H1 (cell line): Measurements from ENCODE around the gene SLC1A7. TPM values are rescaled to one million over a fixed set of nuclear protein-coding genes. Genes with fewer than 3 reads are reported as not detected.

Experiments used
- CREB1 ChIP-seq: IDR thresholded peaks from 2 replicates; pipeline ENCODE4 v1.6.1; 2012; ENCODE audit warnings: inconsistent platforms
- POLR2AphosphoS5 ChIP-seq: IDR thresholded peaks from 2 replicates; pipeline ENCODE4 v1.6.1; 2011; ENCODE audit warnings: low read depth, low read length
- polyA plus RNA-seq, 7 experiments: library from polyadenylated mRNA; depleted of rRNA in 3 of 7; stranded (reverse) in 5 of 7; unstranded in 2 of 7; fragments of >200 nt in 5 of 7; fragments of 200-250 nt in 2 of 7; gene quantifications; 1 replicate in 5 of 7; 2 replicates in 1 of 7; 4 replicates in 1 of 7; pipeline versions ENCODE4 v1.2.1 to v1.2.3, GENCODE V29; 2011 to 2013; ENCODE audit warnings: missing spikeins in 2 of 7, mixed read lengths in 2 of 7
- total RNA-seq: library from RNA; stranded (reverse); fragmentation: NEBNext Ultra II Directional; extraction: Animal tissue kit (Norgen Biotek cat#: 25700); gene quantifications from 2 replicates; pipeline ENCODE4 v1.2.1, GENCODE V29; 2021

The SLC1A7 gene
- total and polyA plus RNA-seq, 2 of the 8 experiments (the other 6 are each of a cell fraction or from before 2014, with no cell fraction given): not detected

DNA sequence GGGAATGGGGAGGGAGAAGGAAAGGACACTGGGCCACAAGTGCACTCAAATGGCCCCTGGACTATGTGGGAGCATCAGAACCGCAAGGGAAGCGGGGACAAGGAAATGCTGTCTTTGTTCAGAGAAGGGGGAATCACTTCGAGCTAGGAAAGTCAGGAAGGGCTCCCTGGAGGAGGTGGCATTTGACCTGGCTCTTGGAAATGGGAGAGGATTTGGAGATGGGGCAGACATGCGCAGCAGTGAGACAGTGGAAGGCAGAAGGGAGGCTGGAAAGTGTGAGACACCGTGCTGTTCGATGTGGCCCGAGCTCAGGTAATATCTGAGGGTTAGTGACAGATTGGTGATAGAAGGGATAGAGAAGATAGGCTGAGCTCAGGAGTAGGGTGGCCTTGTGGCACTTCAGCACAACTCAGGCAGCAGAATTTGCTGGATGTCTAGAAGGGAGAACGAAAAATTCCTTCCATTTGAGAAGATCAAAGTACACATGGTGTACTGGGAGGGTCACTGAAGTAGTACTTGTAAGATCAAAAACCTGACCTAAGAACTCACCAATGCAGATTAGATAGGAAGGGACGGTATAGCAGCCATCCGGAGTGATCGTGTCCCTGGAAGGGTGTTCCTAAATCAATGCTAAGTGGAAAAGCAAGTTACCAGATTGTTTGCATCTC, 25.4 kb downstream of the SLC1A7 start (continued):
- TF ChIP-seq POLR2AphosphoS5 (no peak), CREB1 (no peak)
